ENCODE measurements around the gene LIX1L.
"Not testable (repeated sequence)": the region's sequence is repeated elsewhere in the genome, so short reads cannot be mapped to it uniquely, and the experiment has no call there.

LIX1L gene

DNA sequence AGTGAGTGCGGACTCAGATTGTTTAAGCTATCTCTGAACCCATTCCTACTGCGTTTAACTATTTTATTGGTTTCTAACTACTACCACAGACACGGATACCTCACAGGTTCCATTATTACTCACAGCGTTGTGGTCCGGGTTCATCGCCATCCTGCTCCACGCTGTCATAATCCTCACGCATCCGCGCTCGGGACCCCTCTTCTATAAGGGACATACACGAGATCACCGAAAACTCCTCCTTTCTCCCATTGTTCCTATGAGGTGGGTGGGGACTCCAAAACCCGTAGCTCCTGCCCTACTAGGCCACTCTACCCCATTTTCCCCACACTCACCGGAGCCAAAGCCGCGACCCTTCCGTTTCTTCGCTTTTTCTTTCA, 31.1 kb downstream of the LIX1L start:
- no peak for DNase-seq (ENCODE audit: extremely low spot score)
- CTCF ChIA-PET, result interaction anchor here (0.9 to 2.4 kb wide), 13 partner anchors 11 to 85 kb away, joined by 3 to 16 read pairs (median 5); partner anchors contain the start of genes ANKRD34A, LIX1L, NUDT17 and POLR3GL
- POLR2A ChIA-PET, result interaction anchor here (1.3 to 1.5 kb wide), 3 partner anchors 9 to 125 kb away, joined by 3 to 6 read pairs (median 3); no protein-coding TSS in a partner anchor
- no peak for TF ChIP-seq CTCF (IDR thresholded peaks at IDR 0.05; ENCODE audit: control extremely low read depth, extremely low read depth, low read depth, missing control alignments)

- ChIA-PET CTCF (interaction anchor here (1.2 to 1.7 kb wide), 3 partner anchors 11 to 77 kb away, joined by 3 to 5 read pairs (median 4); partner anchors contain the start of gene NUDT17), POLR2A (no interaction called here)
- DNase-seq (ENCODE audit: extremely low spot score), result no peak
- TF ChIP-seq CTCF (IDR thresholded peaks at IDR 0.05; ENCODE audit: control extremely low read depth, extremely low read depth, low read depth, missing control alignments), result no peak
Measured at GRCh38 chr1:145922266-145922665, 35.6 kb downstream of the LIX1L start.

DNA sequence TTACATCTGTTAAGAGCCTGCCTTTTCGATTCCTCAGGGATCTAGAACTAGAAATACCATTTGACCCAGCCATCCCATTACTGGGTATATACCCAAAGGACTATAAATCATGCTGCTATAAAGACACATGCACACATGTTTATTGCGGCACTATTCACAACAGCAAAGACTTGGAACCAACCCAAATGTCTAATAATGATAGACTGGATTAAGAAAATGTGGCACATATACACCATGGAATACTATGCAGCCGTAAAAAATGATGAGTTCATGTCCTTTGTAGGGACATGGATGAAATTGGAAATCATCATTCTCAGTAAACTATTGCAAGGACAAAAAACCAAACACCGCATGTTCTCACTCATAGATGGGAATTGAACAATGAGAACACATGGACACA, 37.5 kb downstream of the LIX1L start:
- POLR2A ChIA-PET; CTCF ChIA-PET; DNase-seq (ENCODE audit: extremely low spot score): not testable (repeated sequence)

- ChIA-PET POLR2A (interaction anchor here (0.5 to 2.0 kb wide), 3 partner anchors 8 to 45 kb away, joined by 6 to 8 read pairs (median 6); partner anchors contain the start of genes ANKRD34A, POLR3GL and RBM8A), CTCF (interaction anchor here (0.6 to 1.3 kb wide), 7 partner anchors 8 to 75 kb away, joined by 3 to 5 read pairs (median 3); partner anchors contain the start of genes ITGA10, NUDT17 and RBM8A)
- TF ChIP-seq CTCF (IDR thresholded peaks at IDR 0.05; ENCODE audit: control extremely low read depth, extremely low read depth, low read depth, missing control alignments), result no peak
- DNase-seq (ENCODE audit: extremely low spot score), result peak; percentile 42
Measured at GRCh38 chr1:145918992-145919939, 38.6 kb downstream of the LIX1L start.

GRCh38 chr1:145918144-145918991, 39.4 kb downstream of the LIX1L start, which contains the start of gene PEX11B:
Gene PEX11B (minus strand): TSS chr1:145918717. CDS start chr1:145918688, 29 bp downstream.
- no peak for TF ChIP-seq CTCF (IDR thresholded peaks at IDR 0.05; ENCODE audit: control extremely low read depth, extremely low read depth, low read depth, missing control alignments)
- DNase-seq (ENCODE audit: extremely low spot score), result peak; percentile 91
- ChIA-PET POLR2A (interaction anchor here (1.4 to 2.0 kb wide), 2 partner anchors 9 to 46 kb away, joined by 6 to 8 read pairs; partner anchors contain the start of genes ANKRD34A, POLR3GL and RBM8A), CTCF (interaction anchor here (0.6 to 1.3 kb wide), 6 partner anchors 8 to 74 kb away, joined by 3 to 5 read pairs (median 4); partner anchors contain the start of genes NUDT17 and RBM8A)

- CTCF ChIA-PET, result interaction anchor here (1.8 kb wide), 1 partner anchor 94 kb away, joined by 6 read pairs; no protein-coding TSS in a partner anchor
- POLR2A ChIA-PET, result interaction anchor here (0.5 to 2.0 kb wide), 2 partner anchors 10 kb away, joined by 3 to 8 read pairs; partner anchors contain the start of gene RBM8A
- no peak for TF ChIP-seq CTCF (IDR thresholded peaks at IDR 0.05; ENCODE audit: control extremely low read depth, extremely low read depth, low read depth, missing control alignments)
- DNase-seq (ENCODE audit: extremely low spot score), result no peak
Measured at GRCh38 chr1:145917595-145917994, 40.2 kb downstream of the LIX1L start.
